Transverse colon (tissue), 4 donors: ENCODE results near the gene TRABD2B.

ENCODE experiments used
- CTCF ChIP-seq, 5 experiments: fragments of 200-600 bp in 3 of 5; fragments of 450-650 bp in 2 of 5; sonication (generic) in 3 of 5; IDR thresholded peaks; 1 replicate in 2 of 5; 2 replicates in 3 of 5; pipeline ENCODE4 v1.5.1; 2016 to 2017; ENCODE audit warnings: antibody characterized with exemption in 5 of 5, inconsistent platforms in 3 of 5, mild to moderate bottlenecking in 2 of 5, moderate library complexity in 1 of 5
- EP300 ChIP-seq: sonication (generic); formaldehyde crosslinking; IDR thresholded peaks from one replicate; pipeline ENCODE4 v1.6.1; 2017; ENCODE audit warnings: antibody characterized with exemption, low read depth
- POLR2A ChIP-seq: fragments of 450-650 bp; IDR thresholded peaks from one replicate; pipeline ENCODE4 v1.6.1; 2016; ENCODE audit warnings: antibody characterized with exemption, mild to moderate bottlenecking, moderate library complexity
- POLR2AphosphoS5 ChIP-seq, 3 donors: sonication (generic); formaldehyde crosslinking; IDR thresholded peaks; one replicate each; pipeline ENCODE4 v1.6.1; 2016; ENCODE audit warnings: antibody characterized with exemption in 3 of 3

DNA sequence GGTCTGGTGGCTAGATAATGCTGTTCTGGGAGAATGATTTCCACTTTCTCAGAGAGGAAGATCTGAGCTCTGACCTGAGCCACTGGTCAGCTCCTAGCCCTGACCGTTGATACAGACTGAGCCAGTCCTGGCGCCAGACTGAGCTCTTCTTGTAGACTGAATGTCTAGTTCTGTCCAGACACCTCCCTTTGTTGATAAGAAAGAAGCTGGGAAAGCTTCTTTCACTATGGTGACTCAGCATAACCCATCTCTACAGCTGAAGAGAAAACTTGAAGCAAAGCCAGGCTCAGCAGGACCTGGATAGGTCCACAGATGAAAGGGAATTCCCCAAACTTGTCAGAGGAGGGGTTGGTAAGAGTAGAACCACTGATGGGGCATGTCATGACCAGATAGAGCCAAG, 9.9 kb upstream of the TRABD2B start:
- TF ChIP-seq CTCF (IDR thresholded peaks at IDR 0.05): no peak
- no peak for TF ChIP-seq POLR2AphosphoS5 (IDR thresholded peaks at IDR 0.05)
- no peak for TF ChIP-seq POLR2A
- no peak for TF ChIP-seq EP300
